Mesenchymal stem cell (in vitro differentiated cells and primary cell): ENCODE data around the gene AGPAT1.

Experiments
- DNase-seq: peaks from one replicate; pipeline ENCODE4 v3.0.0-alpha.2; 2013
- H2AFZ ChIP-seq: one replicate; pipeline ENCODE4 v1.6.1; 2013; ENCODE audit warnings: low read depth, mild to moderate bottlenecking, control low read depth, inconsistent platforms, low read length, moderate library complexity
- H2AK5ac ChIP-seq: 2 replicates; pipeline ENCODE4 v1.6.1; 2013; ENCODE audit warnings: low read length, moderate library complexity, mild to moderate bottlenecking, inconsistent platforms; ENCODE audit not compliant: severe bottlenecking
- H2BK120ac ChIP-seq: one replicate; pipeline ENCODE4 v1.6.1; 2013; ENCODE audit warnings: low read depth, mild to moderate bottlenecking, inconsistent platforms, low read length, moderate library complexity
- H2BK12ac ChIP-seq, 2 experiments: one replicate each; pipeline ENCODE4 v1.6.1; 2013; ENCODE audit warnings: inconsistent platforms in 2 of 2, low read length in 2 of 2, mild to moderate bottlenecking in 2 of 2, moderate library complexity in 2 of 2, control low read depth in 1 of 2
- H2BK15ac ChIP-seq: one replicate; pipeline ENCODE4 v1.6.1; 2013; ENCODE audit warnings: mild to moderate bottlenecking, low read depth, inconsistent platforms; ENCODE audit not compliant: poor library complexity, severe bottlenecking
- H2BK5ac ChIP-seq: 2 replicates; pipeline ENCODE4 v1.6.1; 2013; ENCODE audit warnings: low read depth, mild to moderate bottlenecking, low read length, control low read depth, inconsistent platforms; ENCODE audit not compliant: poor library complexity, severe bottlenecking
- H3K14ac ChIP-seq, 2 experiments: one replicate each; pipeline ENCODE4 v1.6.1; 2013; ENCODE audit warnings: inconsistent platforms in 2 of 2, low read length in 2 of 2, control low read depth in 1 of 2, mild to moderate bottlenecking in 1 of 2, moderate library complexity in 1 of 2
- H3K18ac ChIP-seq, 2 experiments: one replicate each; pipeline ENCODE4 v1.6.1; 2013; ENCODE audit warnings: inconsistent platforms in 2 of 2, low read length in 2 of 2, control low read depth in 1 of 2, low read depth in 1 of 2, mild to moderate bottlenecking in 1 of 2
- H3K23ac ChIP-seq, 2 experiments: one replicate each; pipeline ENCODE4 v1.6.1; 2013; ENCODE audit warnings: inconsistent platforms in 2 of 2, low read length in 2 of 2, mild to moderate bottlenecking in 2 of 2, moderate library complexity in 2 of 2, control low read depth in 1 of 2
- H3K27ac ChIP-seq: 2 replicates; pipeline ENCODE4 v1.5.1; 2013; ENCODE audit warnings: mild to moderate bottlenecking, moderate library complexity, low read length, control low read depth, inconsistent platforms; ENCODE audit not compliant: poor library complexity, severe bottlenecking
- H3K27me3 ChIP-seq, 2 experiments: 2 replicates each; pipeline versions ENCODE4 v1.6.1 to v1.7.0; 2013; ENCODE audit warnings: low read length in 2 of 2, mild to moderate bottlenecking in 2 of 2, moderate library complexity in 2 of 2, control low read depth in 1 of 2, inconsistent platforms in 1 of 2; ENCODE audit not compliant: control insufficient read depth in 1 of 2, insufficient read depth in 1 of 2
- H3K36me3 ChIP-seq, 2 experiments: 2 replicates each; pipeline versions ENCODE4 v1.6.1 to v1.7.0; 2013; ENCODE audit warnings: low read length in 2 of 2, control low read depth in 1 of 2, inconsistent platforms in 1 of 2, low read depth in 1 of 2, mild to moderate bottlenecking in 1 of 2; ENCODE audit not compliant: insufficient read depth in 2 of 2, control insufficient read depth in 1 of 2
- H3K4ac ChIP-seq, 2 experiments: one replicate each; pipeline ENCODE4 v1.6.1; 2013; ENCODE audit warnings: inconsistent platforms in 2 of 2, low read length in 2 of 2, mild to moderate bottlenecking in 2 of 2, moderate library complexity in 2 of 2, control low read depth in 1 of 2, low read depth in 1 of 2
- H3K4me1 ChIP-seq: 2 replicates; pipeline ENCODE4 v1.6.1; 2013; ENCODE audit warnings: low read depth, low read length, control low read depth; ENCODE audit not compliant: control insufficient read depth, insufficient read depth
- H3K4me2 ChIP-seq: 2 replicates; pipeline ENCODE4 v1.6.1; 2013; ENCODE audit warnings: low read length, mild to moderate bottlenecking, inconsistent platforms; ENCODE audit not compliant: poor library complexity, severe bottlenecking
- H3K4me3 ChIP-seq, 2 experiments: 2 replicates each; pipeline versions ENCODE4 v1.5.1 to v1.7.0; 2013; ENCODE audit warnings: low read length in 2 of 2, mild to moderate bottlenecking in 2 of 2, control low read depth in 1 of 2, low read depth in 1 of 2; ENCODE audit not compliant: insufficient read depth in 1 of 2
- H3K79me1 ChIP-seq: replicated peaks from 2 replicates; pipeline ENCODE4 v1.6.1; 2013; ENCODE audit warnings: mild to moderate bottlenecking, control low read depth, low read length, inconsistent platforms; ENCODE audit not compliant: poor library complexity, severe bottlenecking
- H3K9ac ChIP-seq: 2 replicates; pipeline ENCODE4 v1.7.0; 2013; ENCODE audit warnings: mild to moderate bottlenecking, low read length, moderate library complexity
- H3K9me3 ChIP-seq: 2 replicates; pipeline ENCODE4 v1.7.0; 2013; ENCODE audit warnings: mild to moderate bottlenecking, low read length; ENCODE audit not compliant: control insufficient read depth
- H4K8ac ChIP-seq: one replicate; pipeline ENCODE4 v1.6.1; 2013; ENCODE audit warnings: inconsistent platforms, mild to moderate bottlenecking, low read length, moderate library complexity
- H4K91ac ChIP-seq: one replicate; pipeline ENCODE4 v1.6.1; 2013; ENCODE audit warnings: mild to moderate bottlenecking, low read length, inconsistent platforms
- WGBS: methylation state at CpG from one replicate; pipeline ENCODE4 v1.1.7; 2013; ENCODE audit warnings: mixed read lengths; 5-methylcytosine and 5-hydroxymethylcytosine counted together

The AGPAT1 gene

DNA sequence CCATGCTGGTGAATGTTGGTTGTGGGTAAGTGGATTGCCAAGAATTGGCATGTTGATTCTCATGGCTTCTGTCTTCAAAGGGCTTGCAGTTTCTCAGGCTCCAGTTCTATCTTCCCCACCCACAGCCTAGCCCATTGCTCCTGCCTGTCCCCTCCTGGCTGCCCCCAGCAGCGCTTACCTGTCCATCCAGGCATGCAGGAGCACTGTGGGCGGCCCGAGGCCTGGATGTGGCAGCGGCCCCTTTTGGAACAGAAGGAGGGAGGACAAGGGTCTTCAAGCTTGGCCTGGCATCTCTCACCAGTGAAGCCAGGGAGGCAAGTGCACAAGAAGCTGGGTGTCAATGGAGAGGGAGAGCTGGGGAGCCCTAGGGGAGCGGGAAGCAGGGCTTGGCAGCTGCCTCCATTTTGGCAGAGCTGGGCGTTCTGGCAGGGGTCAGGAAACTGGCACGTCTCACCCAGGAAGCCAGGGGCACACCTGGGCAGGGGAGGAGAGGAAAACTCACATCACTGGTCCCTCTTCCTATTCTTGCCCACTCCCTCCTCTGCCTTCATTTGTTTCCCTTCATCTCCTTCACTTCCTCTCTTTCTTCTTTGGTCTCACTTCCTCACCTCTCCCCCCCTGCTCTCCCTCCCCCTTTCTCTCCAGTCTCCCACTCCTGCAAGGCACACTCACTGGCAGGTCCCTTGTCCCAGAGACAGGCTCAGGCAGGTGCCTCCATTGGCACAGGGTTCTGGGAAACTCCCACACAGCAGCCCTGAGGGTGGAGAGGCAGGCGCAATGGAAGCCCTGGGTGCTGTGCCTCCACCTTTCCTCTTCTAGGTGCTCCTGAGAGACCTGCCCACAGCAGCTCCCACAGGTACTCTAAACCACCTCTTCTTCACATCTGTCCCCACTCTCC, 46.7 kb upstream of the AGPAT1 start:
- Histone ChIP-seq H2AK5ac (no peak overlapping the region), H4K91ac (no peak overlapping the region), H3K27me3 (peaks cover 45 to 76% of the 10 kb centered on the region in 2 experiments), H3K18ac (no peak overlapping the region), H3K14ac (no peak overlapping the region), H2AFZ (no peak overlapping the region), H3K4ac (no peak overlapping the region), H3K4me3 (no peak overlapping the region), H2BK5ac (no peak overlapping the region), H3K4me2 (no peak overlapping the region), H2BK120ac (no peak overlapping the region), H4K8ac (no peak overlapping the region), H2BK15ac (no peak overlapping the region), H3K9ac (no peak overlapping the region), H3K23ac (no peak overlapping the region), H3K36me3 (no peaks in the 10 kb centered on the region), H2BK12ac (no peak overlapping the region), H3K9me3 (no peaks in the 10 kb centered on the region), H3K79me1 (no peaks in the 10 kb centered on the region), H3K4me1 (no peaks in the 10 kb centered on the region), H3K27ac (no peak overlapping the region)
- WGBS, result 89% methylated on average over 8 of the region's 8 CpGs
- DNase-seq, result no peak

DNA sequence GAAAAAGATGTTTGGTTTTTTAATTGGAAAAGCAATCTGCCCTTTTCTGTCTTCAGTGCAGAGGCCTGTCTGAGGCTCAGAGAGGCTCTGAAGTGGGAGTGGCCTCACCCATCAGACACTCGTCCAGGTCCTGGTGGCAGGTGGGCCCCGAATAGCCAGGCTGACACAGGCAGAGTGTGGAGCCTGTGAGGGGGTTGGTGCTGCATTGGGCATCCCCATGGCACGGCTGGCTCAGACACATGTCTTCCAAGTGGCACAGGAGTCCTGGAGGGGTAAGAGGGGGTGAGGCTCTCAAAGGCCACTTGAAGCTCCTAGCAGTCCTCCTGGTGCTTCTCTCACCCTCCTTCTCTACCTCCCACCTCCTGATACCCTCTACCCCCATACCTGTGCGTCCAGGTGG, 44.1 kb upstream of the AGPAT1 start:
- H3K9ac ChIP-seq, result no peak overlapping the region
- H3K14ac ChIP-seq, result no peak overlapping the region
- H3K4me3 ChIP-seq, result no peak overlapping the region
- no peak overlapping the region for H2BK15ac ChIP-seq
- WGBS, result 54% methylated on average over 4 of the region's 4 CpGs
- no peak overlapping the region for H2BK120ac ChIP-seq
- H2BK12ac ChIP-seq, result no peak overlapping the region
- no peak overlapping the region for H3K18ac ChIP-seq
- H3K79me1 ChIP-seq, result no peaks in the 10 kb centered on the region
- H3K27me3 ChIP-seq, result peaks cover 46 to 78% of the 10 kb centered on the region in 2 experiments
- no peak for DNase-seq
- H3K4me1 ChIP-seq, result no peaks in the 10 kb centered on the region
- no peak overlapping the region for H3K23ac ChIP-seq
- H4K8ac ChIP-seq, result no peak overlapping the region
- no peak overlapping the region for H3K27ac ChIP-seq
- no peak overlapping the region for H2BK5ac ChIP-seq
- H4K91ac ChIP-seq, result no peak overlapping the region
- no peak overlapping the region for H2AK5ac ChIP-seq
- no peaks in the 10 kb centered on the region for H3K9me3 ChIP-seq
- H3K36me3 ChIP-seq, result peaks cover 0 to 2% of the 10 kb centered on the region in 2 experiments
- H2AFZ ChIP-seq, result no peak overlapping the region
- no peak overlapping the region for H3K4me2 ChIP-seq
- H3K4ac ChIP-seq, result no peak overlapping the region

DNA sequence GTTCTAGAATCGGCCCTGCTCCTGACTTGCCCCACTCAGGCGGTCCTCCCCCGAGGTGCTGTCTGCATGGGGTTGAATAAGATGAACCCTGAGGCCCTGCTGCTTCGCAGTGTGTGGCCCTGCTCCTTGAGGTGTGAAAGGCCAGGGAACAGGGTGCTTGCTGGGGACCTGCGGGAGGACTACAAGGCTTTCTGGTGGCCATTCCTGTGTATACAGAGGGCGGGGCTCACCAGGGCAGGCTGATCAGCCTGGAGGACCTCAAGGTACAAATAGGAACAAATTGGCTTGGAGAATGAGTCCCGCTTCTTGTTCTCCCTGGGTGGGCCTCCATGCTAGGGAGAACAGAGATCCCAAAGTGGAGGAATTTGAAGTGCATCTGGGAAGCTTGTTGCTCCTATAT, 42.3 kb upstream of the AGPAT1 start:
- 75% methylated on average over 7 of the region's 7 CpGs for WGBS
- Histone ChIP-seq H3K4ac (no peak overlapping the region), H2AK5ac (no peak overlapping the region)

DNA sequence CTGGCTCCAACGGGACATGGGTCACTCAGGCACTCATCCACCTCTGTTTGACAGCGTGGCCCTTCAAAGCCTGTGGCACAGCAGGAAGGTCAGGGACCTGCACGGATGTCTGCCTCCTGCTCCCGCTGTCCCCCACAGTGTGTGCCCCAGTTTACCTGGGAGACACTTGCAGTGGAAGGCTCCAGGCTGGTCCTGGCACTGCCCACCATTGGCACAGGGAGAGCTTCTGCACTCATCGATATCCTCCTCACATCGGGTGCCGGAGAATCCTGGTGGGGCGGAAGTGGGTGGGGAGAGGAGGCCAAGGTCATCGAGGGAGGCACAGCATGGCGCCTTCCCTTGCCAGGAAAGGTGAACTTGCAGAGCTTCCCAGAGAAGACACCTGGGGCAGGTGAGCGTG, 41.1 kb upstream of the AGPAT1 start:
- Histone ChIP-seq H2BK12ac (no peak overlapping the region), H2BK5ac (no peak overlapping the region), H3K4me3 (no peak overlapping the region), H3K9me3 (no peaks in the 10 kb centered on the region), H2AFZ (no peak overlapping the region), H3K4me1 (no peaks in the 10 kb centered on the region), H3K36me3 (peaks cover 0 to 2% of the 10 kb centered on the region in 2 experiments), H4K8ac (no peak overlapping the region), H3K4ac (no peak overlapping the region), H3K4me2 (no peak overlapping the region), H3K14ac (no peak overlapping the region), H2BK15ac (no peak overlapping the region), H2BK120ac (no peak overlapping the region), H3K27ac (no peak overlapping the region), H3K27me3 (peaks cover 44 to 58% of the 10 kb centered on the region in 2 experiments), H3K79me1 (no peaks in the 10 kb centered on the region), H2AK5ac (no peak overlapping the region), H3K23ac (no peak overlapping the region), H4K91ac (no peak overlapping the region), H3K9ac (no peak overlapping the region), H3K18ac (no peak overlapping the region)
- no peak for DNase-seq
- 86% methylated on average over 11 of the region's 11 CpGs for WGBS

More for the DNA sequence above, 42.3 kb upstream of the AGPAT1 start:
- no peak overlapping the region for H3K4me3 ChIP-seq
- no peak overlapping the region for H4K8ac ChIP-seq
- H3K9ac ChIP-seq, result no peak overlapping the region
- no peak overlapping the region for H4K91ac ChIP-seq
- H3K27ac ChIP-seq, result no peak overlapping the region
- peaks cover 48 to 66% of the 10 kb centered on the region in 2 experiments for H3K27me3 ChIP-seq
- peaks cover 0 to 2% of the 10 kb centered on the region in 2 experiments for H3K36me3 ChIP-seq
- no peaks in the 10 kb centered on the region for H3K79me1 ChIP-seq
- no peak overlapping the region for H2BK120ac ChIP-seq
- H3K9me3 ChIP-seq, result no peaks in the 10 kb centered on the region
- H3K14ac ChIP-seq, result no peak overlapping the region
- no peak overlapping the region for H3K23ac ChIP-seq
- no peak overlapping the region for H3K18ac ChIP-seq
- no peak overlapping the region for H2BK15ac ChIP-seq
- H3K4me2 ChIP-seq, result no peak overlapping the region
- H3K4me1 ChIP-seq, result no peaks in the 10 kb centered on the region
- no peak overlapping the region for H2BK5ac ChIP-seq
- H2BK12ac ChIP-seq, result no peak overlapping the region
- DNase-seq, result no peak
- H2AFZ ChIP-seq, result no peak overlapping the region
